Ishikawa (cell line): ENCODE data around the gene MSL2.

Source experiments
- CEBPB ChIP-seq: IDR thresholded peaks from 2 replicates; pipeline ENCODE4 v1.6.1; 2012
- CREB1 ChIP-seq: IDR thresholded peaks from 2 replicates; pipeline ENCODE4 v1.6.1; 2012; ENCODE audit warnings: low read depth
- EGR1 ChIP-seq: IDR thresholded peaks from 2 replicates; pipeline ENCODE4 v1.6.1; 2012
- EP300 ChIP-seq: IDR thresholded peaks from 2 replicates; pipeline ENCODE4 v1.6.1; 2012; ENCODE audit warnings: borderline replicate concordance
- FOXM1 ChIP-seq: IDR thresholded peaks from 2 replicates; pipeline ENCODE4 v1.6.1; 2012; ENCODE audit warnings: low read depth, borderline replicate concordance
- NFIC ChIP-seq: IDR thresholded peaks from 2 replicates; pipeline ENCODE4 v1.6.1; 2012
- RAD21 ChIP-seq: IDR thresholded peaks from 2 replicates; pipeline ENCODE4 v1.6.1; 2012; ENCODE audit warnings: low read depth
- TAF1 ChIP-seq: IDR thresholded peaks from 2 replicates; pipeline ENCODE4 v1.6.1; 2012; ENCODE audit warnings: low read depth, mild to moderate bottlenecking
- TCF12 ChIP-seq: IDR thresholded peaks from 2 replicates; pipeline ENCODE4 v1.6.1; 2012; ENCODE audit warnings: low read depth
- TEAD4 ChIP-seq: IDR thresholded peaks from 2 replicates; pipeline ENCODE4 v1.6.1; 2012
- YY1 ChIP-seq: IDR thresholded peaks from 2 replicates; pipeline ENCODE4 v1.6.1; 2012; ENCODE audit warnings: low read depth
- ZBTB7A ChIP-seq: IDR thresholded peaks from 2 replicates; pipeline ENCODE4 v1.6.1; 2012; ENCODE audit warnings: low read depth
- TF ChIP-seq, protein P1 (sequence below): IDR thresholded peaks from 2 replicates; pipeline ENCODE4 v1.6.1; 2012
- TF ChIP-seq, protein P2 (sequence below): IDR thresholded peaks from 2 replicates; pipeline ENCODE4 v1.6.1; 2012
- TF ChIP-seq, protein P3 (sequence below): IDR thresholded peaks from 2 replicates; pipeline ENCODE4 v1.6.1; 2012; ENCODE audit warnings: low read depth, mild to moderate bottlenecking

MSL2 gene

DNA sequence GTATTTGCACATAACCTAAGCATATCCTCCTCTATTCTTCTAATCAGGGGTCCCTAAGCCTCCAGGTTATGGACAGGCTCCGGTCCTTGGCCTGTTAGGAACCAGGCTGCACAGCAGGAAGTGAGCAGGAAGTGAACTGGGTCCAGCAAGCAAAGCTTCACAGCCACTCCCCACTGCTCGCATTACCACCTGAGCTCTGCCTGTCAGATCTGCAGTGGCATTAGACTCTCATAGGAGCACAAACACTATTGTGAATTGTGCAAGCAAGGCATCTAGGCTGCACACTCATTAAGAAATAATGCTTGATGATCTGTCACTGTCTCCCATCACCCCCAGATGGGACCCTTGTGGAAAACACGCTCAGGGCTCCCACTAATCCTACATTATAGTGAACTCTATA is 9.8 kb downstream of the MSL2 start:
- TF ChIP-seq CEBPB, result peak; percentile 62; the same call in 1 of the 2 replicates
- TF ChIP-seq, protein P1, sequence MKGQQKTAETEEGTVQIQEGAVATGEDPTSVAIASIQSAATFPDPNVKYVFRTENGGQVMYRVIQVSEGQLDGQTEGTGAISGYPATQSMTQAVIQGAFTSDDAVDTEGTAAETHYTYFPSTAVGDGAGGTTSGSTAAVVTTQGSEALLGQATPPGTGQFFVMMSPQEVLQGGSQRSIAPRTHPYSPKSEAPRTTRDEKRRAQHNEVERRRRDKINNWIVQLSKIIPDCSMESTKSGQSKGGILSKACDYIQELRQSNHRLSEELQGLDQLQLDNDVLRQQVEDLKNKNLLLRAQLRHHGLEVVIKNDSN, result no peak

DNA sequence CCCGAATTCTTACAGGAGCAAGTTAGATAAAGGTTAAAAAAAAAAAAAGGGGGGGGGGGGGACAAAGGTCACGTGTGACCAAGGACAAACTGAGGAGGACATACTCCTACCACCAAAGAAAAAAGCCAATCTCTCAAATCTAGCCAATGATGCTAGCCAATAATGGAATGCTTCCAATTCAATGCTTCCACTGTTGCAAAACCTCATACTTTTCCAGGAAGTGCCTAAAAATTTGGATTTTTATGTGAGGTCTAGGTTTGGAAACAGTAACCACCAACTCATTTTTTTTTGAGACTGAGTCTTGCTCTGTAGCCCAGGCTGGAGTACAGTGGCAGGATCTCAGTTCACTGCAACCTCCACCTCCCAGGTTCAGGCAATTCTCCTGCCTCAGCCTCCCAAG is 11.4 kb downstream of the MSL2 start:
- TF ChIP-seq EGR1 (no peak), CREB1 (no peak), TCF12 (no peak), EP300 (no peak), TEAD4 (no peak), FOXM1 (no peak), NFIC (no peak), ZBTB7A (no peak)
- TF ChIP-seq, protein P2, sequence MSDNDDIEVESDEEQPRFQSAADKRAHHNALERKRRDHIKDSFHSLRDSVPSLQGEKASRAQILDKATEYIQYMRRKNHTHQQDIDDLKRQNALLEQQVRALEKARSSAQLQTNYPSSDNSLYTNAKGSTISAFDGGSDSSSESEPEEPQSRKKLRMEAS, result no peak

DNA sequence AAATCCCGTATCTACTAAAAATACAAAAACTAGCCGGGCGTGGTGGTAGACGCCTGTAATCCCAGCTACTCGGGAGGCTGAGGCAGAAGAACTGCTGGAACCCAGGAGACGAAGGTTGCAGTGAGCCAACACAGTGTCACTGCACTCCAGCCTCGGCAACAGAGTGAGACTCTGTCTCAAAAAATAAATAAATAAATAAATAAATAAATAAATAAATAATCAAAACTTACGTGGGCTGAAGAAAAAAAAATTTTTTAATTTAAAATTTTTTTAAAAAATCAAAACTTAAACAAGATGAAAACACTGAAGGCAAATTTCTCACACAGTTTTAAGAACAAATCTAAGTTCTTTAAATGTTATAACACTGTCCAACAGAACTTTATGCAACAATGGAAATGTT is 14.4 kb downstream of the MSL2 start:
- TF ChIP-seq YY1, result no peak
- TF ChIP-seq, protein P1, result no peak

DNA sequence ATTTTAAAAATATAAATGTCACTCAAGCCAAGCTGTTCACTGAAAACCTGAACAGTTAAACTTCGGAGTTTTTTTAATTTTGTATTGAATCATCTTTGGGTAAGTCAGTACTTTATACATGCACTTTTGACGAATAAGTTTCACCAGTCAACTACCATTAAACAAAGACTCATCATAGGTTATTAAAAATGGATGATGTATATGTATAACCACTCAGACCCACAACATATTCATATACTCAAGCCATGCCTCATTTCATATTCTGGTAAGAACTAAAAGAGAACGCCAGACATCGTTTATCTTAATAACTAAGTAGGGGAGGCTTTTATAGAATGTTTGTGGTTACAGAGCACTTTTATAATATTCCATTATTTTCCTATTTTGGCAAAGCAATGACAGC is 18.3 kb downstream of the MSL2 start:
- TF ChIP-seq FOXM1 (no peak), EP300 (no peak)
- TF ChIP-seq, protein P2, result no peak

DNA sequence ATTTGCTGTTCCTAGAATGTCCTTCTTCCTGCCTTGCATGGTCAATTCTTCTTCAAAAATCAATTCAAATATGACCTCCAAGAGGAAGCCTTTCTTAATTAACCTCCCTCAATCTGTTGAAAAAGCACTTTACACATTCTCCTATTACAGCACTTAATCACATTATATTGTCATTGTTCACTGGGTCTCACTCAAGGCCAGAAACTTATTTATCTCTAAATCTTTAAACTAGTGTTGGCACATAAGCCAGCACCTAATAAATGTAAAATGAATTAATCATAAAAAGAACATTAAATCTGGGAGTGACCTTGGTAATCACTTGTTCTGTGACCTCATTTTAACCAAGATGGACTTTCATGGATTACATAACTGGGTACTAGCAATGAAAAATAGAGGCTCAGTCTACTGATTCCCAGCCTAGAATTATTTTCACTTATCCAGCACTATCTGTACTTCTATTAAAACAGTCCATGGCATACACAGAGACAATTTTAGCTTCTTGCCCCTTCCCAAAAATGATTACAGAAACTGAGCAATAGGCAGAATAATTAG is 22.1 kb downstream of the MSL2 start:
- TF ChIP-seq, protein P3, sequence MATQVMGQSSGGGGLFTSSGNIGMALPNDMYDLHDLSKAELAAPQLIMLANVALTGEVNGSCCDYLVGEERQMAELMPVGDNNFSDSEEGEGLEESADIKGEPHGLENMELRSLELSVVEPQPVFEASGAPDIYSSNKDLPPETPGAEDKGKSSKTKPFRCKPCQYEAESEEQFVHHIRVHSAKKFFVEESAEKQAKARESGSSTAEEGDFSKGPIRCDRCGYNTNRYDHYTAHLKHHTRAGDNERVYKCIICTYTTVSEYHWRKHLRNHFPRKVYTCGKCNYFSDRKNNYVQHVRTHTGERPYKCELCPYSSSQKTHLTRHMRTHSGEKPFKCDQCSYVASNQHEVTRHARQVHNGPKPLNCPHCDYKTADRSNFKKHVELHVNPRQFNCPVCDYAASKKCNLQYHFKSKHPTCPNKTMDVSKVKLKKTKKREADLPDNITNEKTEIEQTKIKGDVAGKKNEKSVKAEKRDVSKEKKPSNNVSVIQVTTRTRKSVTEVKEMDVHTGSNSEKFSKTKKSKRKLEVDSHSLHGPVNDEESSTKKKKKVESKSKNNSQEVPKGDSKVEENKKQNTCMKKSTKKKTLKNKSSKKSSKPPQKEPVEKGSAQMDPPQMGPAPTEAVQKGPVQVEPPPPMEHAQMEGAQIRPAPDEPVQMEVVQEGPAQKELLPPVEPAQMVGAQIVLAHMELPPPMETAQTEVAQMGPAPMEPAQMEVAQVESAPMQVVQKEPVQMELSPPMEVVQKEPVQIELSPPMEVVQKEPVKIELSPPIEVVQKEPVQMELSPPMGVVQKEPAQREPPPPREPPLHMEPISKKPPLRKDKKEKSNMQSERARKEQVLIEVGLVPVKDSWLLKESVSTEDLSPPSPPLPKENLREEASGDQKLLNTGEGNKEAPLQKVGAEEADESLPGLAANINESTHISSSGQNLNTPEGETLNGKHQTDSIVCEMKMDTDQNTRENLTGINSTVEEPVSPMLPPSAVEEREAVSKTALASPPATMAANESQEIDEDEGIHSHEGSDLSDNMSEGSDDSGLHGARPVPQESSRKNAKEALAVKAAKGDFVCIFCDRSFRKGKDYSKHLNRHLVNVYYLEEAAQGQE, result no peak
- TF ChIP-seq NFIC, result no peak

DNA sequence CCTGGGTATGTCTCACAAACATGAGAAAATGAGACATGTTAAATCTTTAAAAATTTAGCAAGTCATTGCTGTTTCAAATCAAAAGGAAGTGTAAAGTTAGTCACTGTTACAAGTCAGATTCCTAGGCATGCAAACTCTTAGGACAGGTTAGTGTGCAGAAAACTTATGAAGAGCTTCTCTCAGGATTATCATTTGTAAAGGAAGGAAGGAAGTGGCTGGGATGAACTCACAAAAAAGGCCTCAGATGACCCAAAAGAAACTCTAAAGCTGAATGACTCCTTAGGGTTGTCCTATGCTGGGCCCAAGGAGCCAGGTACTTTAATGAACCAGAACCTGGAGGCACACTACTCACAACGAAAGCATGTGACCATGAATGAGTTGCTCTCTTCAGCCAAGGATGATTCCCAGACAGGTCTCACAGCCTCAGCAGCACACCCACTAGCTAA is 25.0 kb downstream of the MSL2 start:
- TF ChIP-seq YY1 (no peak), EGR1 (no peak)

DNA sequence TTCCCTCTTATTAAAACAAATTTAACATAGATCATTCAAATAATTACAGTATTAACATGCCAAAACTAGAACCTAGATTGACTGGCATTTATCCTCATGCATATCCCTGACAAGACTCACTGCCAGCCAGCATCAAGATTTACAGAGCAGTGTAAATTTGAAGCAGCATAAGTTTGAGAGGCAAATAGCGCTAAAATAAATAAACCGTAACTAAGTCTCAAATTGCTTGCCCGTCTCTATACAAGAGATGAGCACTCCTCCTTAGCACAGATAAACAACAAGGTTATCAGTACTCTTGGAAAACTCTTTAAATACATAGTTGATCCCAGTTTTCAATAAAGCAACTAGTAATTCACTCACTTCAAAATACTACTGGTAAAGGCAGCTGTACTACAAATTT is 29.6 kb downstream of the MSL2 start:
- TF ChIP-seq ZBTB7A, result no peak
- TF ChIP-seq RAD21, result no peak
- TF ChIP-seq, protein P3, result no peak
- TF ChIP-seq NFIC, result no peak
- no peak for TF ChIP-seq CREB1
- no peak for TF ChIP-seq TCF12
- TF ChIP-seq, protein P1, result no peak
- no peak for TF ChIP-seq CEBPB
- TF ChIP-seq, protein P2, result no peak
- TF ChIP-seq TEAD4, result no peak
- TF ChIP-seq EP300, result no peak
- no peak for TF ChIP-seq FOXM1
- no peak for TF ChIP-seq YY1
- no peak for TF ChIP-seq TAF1
- no peak for TF ChIP-seq EGR1
